Measurements from ENCODE around the gene MUS81.

The MUS81 gene

GRCh38 chr11:65861533-65862183 is 1.4 kb downstream of the MUS81 start:
- DNase-seq: no peak

GRCh38 chr11:65862191-65862735 is 2.0 kb downstream of the MUS81 start:
- DNase-seq: no peak

GRCh38 chr11:65862941-65863888 is 3.0 kb downstream of the MUS81 start:
- DNase-seq: no peak

- no peak for DNase-seq
Measured at GRCh38 chr11:65863889-65864705, 3.9 kb downstream of the MUS81 start.

- no peak for DNase-seq
Measured at GRCh38 chr11:65864706-65865471, 4.7 kb downstream of the MUS81 start.

- DNase-seq: no peak
Measured at GRCh38 chr11:65865550-65866172, 5.4 kb downstream of the MUS81 start.

- DNase-seq: no peak
Measured at GRCh38 chr11:65866509-65867283, 6.5 kb downstream of the MUS81 start.

GRCh38 chr11:65867284-65868071 is 7.2 kb downstream of the MUS81 start:
- DNase-seq: no peak

- no peak for DNase-seq
Measured at GRCh38 chr11:65868076-65868667, 7.9 kb downstream of the MUS81 start.

GRCh38 chr11:65868907-65869306 is 8.7 kb downstream of the MUS81 start:
- no peak for DNase-seq

- DNase-seq: no peak
Measured at GRCh38 chr11:65869643-65870306, 9.5 kb downstream of the MUS81 start.

- no peak for DNase-seq
Measured at GRCh38 chr11:65870307-65870658, 10.1 kb downstream of the MUS81 start.

- no peak for DNase-seq
Measured at GRCh38 chr11:65870706-65871681, 10.8 kb downstream of the MUS81 start.

GRCh38 chr11:65871811-65872548 is 11.7 kb downstream of the MUS81 start:
- DNase-seq: no peak

- no peak for DNase-seq
Measured at GRCh38 chr11:65872586-65873317, 12.5 kb downstream of the MUS81 start, which contains the start of gene EFEMP2. Gene EFEMP2 (minus strand): TSS chr11:65872800. CDS start chr11:65872354, 446 bp downstream.
